NCI-H146 (cell line): ENCODE data around the gene DDX10.

ENCODE experiments used
- DNase-seq: peaks from one replicate; lab custom pipeline; 2025; lab: John Stamatoyannopoulos, UW

Gene DDX10

DNA sequence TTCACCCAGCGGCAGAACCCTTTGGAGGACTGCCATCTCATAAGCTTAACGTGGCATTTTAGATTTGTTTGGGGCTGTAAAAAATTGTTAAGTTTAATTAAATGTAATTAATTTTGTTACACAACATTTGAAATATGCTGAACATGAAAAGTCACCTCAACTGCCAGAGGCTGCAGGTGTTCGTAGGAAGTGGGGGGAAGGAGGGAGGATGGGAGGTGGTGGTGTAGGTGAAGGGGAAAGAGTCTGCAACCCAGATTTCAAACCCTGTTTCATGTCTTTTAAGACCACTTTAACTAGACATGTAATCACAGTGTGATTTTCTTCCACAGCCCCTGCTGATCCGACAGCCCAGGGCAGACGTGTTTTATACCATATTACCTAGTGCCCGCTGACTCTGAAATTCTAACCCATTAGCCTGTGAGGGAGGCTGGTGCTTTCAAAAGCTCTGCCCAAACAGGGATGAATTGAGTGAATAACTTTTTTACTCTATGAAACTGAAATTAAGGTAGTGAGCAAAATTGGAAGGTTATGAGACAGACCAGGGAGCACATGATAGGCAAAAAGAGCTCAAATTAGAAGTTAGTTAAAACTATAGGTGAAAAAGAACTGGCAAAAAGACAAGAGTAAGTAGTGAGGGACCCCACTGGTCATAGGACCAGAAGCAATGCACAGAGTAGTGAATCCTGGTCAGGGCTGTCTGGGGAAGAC, 279.8 kb downstream of the DDX10 start:
- no peak for DNase-seq

DNA sequence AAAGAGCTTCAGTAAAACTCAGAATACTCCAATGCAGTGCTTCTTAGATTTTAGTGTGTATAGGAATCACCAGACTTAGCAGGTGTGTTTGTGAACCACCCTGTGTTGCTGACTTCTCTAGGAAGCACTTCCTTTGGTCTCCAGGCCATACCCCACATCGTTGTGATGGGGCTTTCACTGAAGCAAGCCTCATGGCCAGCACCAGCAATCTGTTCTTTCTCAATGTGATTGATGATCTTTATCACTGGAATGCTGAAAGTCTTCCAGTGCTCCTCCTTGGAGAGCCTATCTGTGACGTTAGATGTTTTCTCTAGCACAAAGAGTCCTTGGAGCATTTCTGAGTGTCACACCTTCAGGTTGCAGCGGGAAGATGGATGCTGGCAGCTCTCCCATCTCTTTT, 280.5 kb downstream of the DDX10 start:
- no peak for DNase-seq

DNA sequence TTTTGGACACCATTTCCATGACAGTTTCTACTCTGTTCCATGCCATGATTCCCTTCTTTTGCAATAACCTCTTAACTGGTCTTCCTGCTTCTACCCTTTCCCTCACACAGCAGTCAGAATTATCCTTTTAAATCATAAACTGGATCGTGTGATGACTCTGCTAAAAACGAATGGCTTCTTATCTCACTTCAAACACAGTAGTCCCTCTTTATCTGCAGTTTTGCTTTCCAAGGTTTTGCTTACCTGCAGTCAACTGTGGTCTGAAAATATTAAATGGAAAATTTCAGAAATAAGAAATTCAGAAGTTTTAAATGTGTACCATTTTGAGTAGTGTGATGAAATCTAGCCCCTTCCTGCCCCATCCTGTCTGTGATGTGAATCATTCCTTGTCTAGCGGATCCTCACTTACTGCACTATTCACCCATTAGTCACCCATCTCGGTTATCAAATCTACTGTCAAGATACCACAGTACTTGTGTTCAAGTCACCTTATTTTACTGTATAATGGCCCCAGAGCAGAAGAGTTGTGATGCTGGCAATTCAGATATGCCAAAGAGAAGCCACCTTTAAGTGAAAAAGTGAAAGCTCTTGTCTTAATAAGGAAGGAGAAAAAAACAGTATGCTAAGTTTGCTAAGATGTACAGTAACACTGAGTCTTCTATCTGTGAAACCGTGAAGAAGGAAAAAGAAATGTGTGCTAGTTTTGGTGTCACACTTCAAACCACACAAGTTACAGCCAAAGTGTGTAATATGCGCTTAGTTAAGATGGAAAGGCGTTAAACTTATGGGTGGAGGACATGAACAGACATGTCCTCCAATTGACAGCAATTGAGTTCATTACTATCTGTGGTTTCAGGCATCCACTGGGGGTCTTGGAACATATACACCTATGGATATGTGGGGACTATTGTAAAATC, 283.0 kb downstream of the DDX10 start:
- no peak for DNase-seq

DNA sequence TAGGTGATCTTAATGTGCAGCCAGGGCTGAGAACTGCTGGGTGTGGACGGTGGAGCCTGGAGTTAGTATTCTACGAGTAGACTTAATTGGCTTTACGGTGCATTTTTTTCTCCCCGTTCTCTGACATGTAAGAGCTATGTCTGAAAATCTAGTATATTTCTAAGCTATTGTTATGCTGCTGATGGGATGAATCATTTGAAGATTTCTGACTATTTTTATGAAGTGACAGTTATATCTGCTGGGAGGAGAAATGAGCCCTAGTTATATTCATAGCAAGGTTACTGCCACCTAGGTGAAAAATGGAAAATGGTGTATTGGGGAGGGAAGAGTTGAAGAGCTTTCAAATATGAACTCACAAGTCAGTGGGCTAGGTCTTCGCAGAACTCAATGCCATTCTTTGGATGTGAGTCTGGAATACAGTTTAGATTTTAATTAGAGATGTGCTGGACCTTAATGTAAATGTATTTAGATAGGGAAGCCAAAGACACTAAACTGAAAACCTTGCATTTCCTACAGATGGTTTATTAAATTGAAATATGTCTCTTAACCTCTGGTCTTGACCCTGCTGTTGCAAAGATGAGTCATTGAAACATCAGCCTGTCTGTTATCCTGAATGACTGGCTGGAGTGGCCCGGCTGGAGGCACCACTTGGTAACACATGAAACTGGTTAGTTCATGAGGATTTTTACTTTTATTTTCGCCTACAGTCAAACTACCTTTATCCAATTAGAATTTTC, 293.7 kb downstream of the DDX10 start:
- DNase-seq, result no peak

DNA sequence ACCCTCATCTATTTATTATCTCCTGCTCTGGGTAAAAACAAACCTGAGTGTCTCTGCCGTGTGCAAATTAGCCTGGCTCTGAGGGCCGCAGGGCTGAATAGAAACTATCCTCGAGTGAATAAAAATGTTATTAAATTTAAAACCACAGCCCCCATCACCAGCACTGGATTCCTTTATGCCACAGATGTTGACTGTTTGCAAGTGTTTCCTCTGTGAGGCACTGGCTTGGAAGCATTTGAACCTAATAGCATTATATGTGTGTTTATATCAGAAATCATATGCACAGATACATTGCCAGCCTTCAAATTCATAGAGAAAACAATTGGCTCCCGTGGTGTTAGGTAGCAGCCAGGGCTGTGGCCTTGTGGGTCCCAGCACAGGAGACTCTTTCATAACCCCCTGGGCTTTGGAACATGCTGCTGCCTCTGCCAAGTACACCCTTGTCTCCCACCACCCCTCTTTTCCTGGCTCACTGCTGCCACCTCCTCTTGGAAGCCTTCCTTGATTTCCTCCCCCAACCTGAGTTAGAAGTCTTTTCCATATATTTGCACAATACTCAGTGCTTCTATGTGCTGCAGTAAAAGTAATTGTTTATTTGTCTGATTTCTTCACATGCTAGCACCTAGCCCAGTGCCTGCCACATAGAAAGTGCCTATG, 294.4 kb downstream of the DDX10 start:
- no peak for DNase-seq

DNA sequence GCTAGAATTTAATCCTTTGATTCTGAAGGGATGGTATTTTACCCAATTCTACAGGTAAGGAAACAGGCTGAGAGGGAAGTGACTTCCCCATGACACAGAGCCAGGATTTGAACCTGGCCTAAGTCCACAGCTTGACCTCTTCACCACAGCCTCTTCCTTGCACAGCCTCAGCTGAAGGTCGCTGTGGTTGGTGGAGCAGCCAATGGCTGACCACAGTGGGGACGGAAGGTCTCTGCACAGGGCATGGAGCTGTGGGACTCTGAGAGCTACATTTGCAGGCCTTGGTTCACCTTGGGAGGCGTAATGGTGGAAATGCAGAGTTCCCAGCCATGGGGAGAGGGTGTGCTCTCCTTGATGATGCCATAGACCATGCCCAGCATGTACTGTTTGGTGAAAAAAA, 295.0 kb downstream of the DDX10 start:
- no peak for DNase-seq

DNA sequence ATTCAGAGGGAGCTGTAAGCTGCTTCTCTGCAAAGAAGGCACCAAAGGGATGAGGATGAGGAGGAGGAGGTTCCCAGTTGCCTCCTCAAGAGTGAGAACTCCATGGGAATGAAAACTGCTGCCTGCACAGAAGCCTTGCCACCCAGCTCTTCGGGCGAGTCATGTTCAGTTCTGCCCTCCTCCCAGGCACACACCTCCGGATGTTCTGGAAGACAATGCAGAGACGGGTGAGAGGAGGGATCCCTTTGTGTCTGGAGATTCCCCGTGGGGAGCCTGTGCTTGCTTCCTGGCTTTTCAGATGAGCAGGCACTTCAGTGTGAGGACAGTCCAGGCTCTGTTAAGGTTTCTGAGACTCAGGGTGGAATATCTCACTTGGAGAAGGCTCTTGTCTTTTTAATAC, 295.6 kb downstream of the DDX10 start:
- peak; percentile 67 for DNase-seq

DNA sequence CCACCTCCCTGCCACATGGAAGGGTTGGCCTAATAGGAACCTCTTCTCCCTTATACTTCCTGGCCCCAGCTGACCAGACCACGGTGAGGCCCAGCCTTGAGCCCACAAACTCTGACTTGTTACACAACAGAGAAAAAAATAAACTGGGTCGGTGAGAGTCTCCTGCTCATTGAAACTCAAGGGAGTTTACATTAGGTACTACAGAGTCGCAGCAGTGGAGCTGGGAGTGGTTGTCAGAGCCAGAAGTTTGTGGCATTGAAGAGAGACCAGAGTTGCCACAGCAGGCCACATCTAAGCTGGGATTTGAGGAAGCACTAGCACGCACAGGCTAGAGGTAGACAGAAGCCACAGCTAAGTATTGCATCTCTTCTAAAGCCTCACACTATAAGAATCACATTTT, 296.2 kb downstream of the DDX10 start:
- DNase-seq, result no peak

DNA sequence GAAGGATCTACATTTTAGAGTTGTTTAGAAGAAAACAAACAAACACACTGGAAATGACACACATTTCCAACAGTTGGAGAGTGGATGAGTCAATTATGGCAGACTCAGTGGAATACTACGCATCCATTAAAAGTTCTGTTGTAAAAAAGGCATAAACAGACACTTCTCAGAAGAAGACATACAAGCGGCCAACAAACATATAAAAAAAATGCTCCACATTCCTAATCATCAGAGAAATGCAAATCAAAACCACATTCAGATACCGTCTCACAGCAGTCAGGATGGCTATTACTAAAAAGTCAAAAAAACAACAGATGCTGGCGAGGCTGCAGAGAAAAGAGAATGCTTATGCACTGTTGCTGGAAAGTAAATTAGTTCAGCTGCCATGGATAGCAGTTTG, 298.2 kb downstream of the DDX10 start:
- no peak for DNase-seq

DNA sequence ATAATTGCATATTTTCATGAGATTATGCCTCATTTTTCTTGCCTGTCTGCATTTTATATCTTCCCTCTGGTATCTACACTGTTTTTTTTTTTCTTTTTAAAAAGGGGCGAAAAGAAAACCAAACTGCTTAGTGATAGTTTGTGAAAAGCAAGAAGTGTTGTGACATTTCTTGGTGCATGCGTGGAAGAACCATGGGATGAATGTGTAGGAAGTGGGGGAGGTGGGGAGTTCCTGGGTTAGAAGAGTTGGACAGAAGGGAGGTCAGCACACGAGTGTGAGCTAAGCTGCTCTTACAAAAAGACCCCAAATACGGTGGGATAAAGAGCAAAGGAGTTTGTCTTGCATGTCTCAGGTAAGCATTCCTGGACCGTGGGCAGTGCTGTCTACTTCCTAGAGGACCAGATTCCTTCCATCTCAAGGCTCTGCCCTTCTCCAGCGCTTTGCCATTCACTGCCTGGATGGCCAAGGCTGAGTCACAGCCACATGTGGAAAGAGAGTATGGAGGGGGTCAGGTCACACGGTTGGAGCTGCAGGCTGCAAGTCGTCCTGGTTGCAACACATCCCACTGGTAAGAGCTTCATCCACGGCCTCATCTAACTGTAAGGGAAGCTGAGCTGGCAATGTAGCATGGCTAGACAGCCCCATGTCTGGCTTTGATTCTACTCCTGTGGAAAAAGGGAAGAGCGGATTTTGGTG, 300.6 kb downstream of the DDX10 start:
- no peak for DNase-seq

DNA sequence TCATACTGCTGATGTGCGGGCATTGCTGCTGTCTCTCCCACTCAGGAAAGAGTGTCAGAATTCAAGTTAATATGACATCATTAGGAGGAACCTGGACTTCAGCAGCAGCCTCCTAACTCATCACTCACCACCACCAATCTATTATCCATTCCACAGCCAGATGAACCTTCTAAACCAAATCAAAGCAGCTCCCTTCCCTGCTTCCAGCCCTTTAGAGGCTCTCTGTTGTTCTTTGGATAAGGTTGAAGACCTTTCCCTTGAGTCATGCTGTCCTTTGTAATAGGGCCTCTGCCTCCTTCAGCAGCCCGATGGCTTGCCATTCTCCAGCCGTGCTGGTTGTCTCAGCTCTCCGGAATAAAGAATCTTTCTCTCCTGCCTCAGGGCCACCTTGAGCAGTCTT, 301.3 kb downstream of the DDX10 start:
- no peak for DNase-seq

DNA sequence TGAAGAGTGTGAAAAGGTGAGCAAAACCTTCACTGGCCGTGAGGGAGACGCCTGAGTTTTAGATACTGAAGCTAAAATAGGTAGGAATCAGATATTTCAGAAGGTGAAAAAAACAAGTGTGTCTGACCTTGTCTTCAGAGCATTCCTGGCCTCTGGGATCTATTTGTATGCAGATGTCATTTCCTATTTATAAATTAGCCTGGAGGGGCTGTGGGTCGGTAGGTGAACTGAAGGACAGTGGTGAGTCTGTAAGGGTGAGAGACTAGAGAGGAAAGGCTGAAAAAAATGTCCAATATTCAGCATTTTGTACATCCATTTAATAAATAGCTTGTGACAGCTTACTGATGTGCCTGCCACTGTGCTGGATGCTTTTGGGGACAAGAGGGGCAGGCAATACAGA, 302.1 kb downstream of the DDX10 start:
- DNase-seq, result no peak

DNA sequence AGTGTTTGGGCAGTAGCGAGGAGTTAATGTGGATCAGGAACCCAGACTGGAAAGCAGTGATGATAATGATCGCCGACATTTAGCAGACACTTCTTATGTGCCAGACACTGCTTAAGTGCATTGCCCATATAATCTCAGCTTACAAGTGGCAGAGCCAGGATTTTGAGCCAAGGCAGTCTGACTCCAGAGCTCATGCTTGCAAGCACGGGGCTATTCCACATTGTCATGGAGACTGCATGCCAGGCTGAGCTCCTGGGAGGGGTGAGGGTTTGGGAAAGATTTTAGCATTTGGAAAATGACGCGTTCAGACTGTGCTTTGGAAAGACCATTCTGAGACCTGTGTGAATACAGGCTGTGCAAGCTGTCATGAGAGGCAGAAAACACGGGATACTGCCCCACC, 302.7 kb downstream of the DDX10 start:
- DNase-seq, result no peak

DNA sequence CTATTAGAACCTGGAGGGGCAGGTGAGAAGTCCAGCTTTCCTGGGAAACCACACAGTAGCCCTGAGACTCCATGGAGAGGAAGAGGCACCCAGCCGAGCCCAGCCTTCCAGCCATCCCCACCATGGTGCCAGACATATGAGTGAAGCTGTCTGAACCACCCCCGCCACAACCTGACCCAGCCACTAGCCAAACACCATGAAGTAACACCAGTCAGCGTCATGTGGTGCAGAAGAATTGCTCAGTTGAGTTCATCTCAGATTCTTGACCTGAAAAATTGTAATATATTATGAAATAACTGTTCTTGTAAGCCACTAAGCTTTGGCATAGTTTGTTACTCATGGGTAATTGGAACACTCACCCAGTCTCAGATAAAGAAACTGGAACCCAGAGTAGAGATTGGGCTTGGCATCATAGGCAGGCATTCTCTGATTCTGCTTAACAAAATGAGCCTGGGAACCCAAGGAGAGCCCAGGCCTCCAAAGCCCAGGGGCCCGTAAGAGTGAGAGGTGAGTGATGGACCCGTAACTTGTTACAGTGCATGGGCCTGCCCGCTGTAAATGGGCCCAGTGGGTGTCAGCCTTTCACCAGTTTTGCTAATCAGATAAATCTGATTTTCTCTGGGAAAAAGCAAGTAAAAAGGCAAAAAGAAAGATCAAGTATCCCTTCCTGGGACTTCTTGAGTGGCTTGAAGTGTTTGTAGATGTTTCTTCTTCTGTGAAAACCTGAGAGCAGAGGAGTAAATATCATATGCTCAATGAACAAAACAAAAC, 305.5 kb downstream of the DDX10 start:
- no peak for DNase-seq

DNA sequence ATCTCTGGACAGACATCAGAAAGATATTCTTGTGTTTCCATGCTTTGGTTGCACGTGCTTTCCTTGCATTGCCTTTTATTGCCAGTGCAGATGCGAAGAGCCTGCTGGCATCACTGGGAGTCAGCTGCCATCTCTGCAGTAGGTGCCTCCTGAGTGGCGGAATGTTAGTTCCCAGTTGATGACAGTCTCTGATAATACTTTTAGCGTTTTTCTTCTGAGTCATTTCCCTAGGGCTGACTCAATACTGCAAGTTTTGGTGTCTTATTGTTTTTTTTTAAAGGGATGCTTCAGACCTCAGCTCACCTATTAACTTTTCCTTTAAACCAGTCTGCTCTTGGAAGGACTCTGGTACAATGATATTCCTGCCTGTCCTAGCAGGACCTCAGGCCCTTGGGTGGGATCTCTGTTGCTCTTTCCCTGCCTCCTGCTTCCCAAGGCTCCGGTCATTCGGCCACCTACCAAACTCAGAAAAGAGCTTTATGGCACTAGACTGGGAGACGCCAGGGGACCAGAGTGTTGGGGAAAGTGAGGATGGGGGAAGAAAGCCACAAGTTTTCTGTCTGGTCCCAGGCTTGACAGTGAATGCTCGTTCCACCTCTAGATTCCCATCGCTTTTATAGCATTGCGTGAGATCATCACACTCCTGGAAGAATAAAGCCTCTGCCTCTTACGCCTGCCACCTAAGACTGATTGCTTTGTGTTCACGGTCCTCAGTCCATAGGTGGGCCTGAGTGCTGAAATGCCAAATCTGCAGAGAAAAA, 308.7 kb downstream of the DDX10 start:
- DNase-seq, result no peak

DNA sequence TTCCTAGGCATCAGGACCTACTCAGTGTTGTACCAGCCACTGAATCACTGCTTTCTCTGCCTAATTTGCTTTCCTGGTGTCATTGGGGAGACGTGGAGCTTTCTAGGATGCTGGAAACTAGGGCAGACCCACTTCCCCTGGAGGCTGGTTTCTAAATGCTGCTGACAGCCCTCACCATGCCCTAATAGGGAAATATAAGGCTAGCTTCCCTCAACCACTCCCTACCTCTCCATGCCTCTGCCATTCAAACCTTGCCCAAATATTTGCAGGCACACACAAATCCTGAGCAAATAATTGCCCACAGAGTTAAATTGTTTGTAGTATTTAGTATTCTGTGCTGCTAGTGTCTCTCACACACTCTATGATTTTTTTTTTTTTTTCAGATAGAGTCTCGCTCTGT, 310.2 kb downstream of the DDX10 start:
- DNase-seq, result peak; percentile 91

DNA sequence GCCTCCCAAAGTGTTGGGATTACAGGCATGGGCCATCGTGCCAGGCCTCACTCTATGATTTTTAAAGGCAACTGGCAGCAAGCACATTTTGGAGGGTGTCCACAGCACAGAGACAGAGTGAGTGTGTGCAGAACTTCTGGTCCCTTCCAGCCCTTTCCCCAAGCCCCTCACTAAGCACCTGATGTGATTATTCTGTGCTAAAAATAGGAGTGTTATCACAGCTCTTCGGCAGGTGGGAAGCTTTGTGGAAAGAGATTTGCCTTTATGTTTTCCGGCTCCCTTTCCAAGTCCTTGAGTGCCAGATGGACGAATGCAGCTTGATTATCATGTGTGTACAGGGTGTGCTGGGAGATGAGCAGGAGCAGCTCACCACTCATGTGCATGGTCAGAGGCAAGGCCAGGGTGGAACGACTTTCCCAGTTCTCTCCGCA, 310.8 kb downstream of the DDX10 start:
- DNase-seq, result peak; percentile 92

DNA sequence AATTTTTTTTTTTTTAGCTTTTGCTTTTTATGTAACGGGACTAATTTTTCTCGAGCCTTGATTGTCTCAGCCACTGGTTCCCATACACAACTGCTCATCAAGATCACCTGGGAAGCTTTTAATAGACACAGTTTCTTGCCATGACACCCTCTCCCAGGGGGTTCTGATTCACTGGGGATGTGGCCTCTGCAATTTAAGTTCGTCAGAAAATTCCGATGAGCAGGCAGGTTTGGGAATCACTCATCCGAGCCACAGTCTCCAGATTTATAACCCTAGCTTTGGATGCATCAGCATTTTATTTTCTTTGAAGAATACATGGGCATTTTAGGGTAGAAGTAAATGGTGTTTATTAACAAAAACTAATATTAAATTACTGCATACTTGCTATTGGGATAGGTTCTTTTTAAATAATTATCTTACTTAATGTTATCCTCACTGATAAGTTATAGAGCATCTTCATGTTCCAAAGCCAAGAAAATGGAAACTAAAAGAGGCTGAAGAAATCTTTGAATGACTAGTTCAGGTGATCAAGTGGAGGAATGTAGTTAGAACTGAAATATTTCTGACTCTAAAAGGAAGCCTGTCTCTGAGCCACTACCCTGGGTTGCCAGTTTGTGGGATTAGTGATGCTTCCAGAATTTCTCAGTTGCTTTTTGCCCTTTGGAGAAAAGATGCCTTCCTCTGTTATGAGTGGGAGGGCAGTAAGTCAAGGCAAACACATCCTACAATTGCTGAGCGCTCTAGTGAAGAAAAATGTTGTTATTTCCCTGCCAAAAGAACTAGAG, 319.0 kb downstream of the DDX10 start:
- DNase-seq, result no peak

DNA sequence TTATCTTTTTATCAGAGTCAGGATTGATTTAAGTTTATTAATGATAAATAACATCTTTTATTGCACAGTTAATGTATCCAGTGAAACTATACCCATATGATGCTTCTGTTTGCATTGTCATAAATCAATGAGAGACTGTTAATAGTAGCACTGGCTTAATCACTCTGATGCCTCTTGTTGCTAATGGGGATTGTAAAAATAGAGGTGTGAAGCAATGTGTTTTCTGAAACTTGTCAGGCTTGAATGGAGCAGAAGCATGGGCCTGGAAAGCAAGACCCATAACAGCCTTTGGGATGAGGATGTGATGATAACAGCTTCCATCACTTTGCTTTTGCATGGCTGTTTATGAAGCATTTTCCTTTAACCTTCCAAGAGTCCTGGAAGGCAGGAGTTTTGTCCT, 319.7 kb downstream of the DDX10 start:
- DNase-seq, result peak; percentile 32
